Measurements from ENCODE around the gene RALB.

The RALB gene

GRCh38 chr2:120287183-120288015 lies 34.7 kb downstream of the RALB start:
- DNase-seq (ENCODE audit: low read depth in 1 of 2, low spot score in 1 of 2), result peak in 1 of 2 experiments; percentile 32
- in situ Hi-C loops (cut with HindIII; ENCODE audit: low pct_unique_long_range_greater_than_20kb, low sequenced_read_pairs), result no loop called here
- no peak for TF ChIP-seq JUND (IDR thresholded peaks at IDR 0.05; ENCODE audit: low read depth)

- TF ChIP-seq JUND (IDR thresholded peaks at IDR 0.05; ENCODE audit: low read depth), result no peak
- in situ Hi-C loops (cut with HindIII; ENCODE audit: low pct_unique_long_range_greater_than_20kb, low sequenced_read_pairs), result no loop called here
- DNase-seq (ENCODE audit: low read depth in 1 of 2, low spot score in 1 of 2), result no peak
Measured at GRCh38 chr2:120288016-120288373, 35.3 kb downstream of the RALB start.

DNA sequence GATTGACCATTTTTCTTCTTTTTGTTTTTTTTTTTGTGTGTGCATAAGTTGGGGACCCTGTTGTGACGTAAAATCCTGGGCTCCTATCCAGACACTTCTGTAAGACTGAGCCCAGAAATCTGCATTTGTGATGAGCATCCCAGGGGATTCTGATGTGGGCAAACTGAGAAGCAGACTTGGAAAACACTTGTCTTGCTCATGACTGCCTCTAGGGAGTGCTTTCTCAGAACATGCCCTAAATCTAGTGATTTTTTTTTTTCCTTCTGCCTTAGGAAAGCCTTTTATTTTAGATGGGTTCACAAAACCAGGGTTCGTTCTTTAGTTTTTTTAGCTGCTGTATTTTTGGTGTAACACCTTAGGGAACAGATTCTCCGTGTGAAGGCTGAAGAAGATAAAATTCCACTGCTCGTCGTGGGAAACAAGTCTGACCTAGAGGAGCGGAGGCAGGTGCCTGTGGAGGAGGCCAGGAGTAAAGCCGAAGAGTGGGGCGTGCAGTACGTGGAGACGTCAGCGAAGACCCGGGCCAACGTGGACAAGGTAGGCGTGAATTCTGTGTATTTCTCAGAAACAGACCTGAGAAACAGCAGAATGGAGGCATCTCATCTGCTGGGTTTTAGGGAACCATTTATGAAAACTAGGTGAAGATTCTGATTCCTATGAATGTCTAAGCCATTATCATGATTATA lies 36.7 kb downstream of the RALB start:
- no peak for TF ChIP-seq JUND (IDR thresholded peaks at IDR 0.05; ENCODE audit: low read depth)
- in situ Hi-C loops (cut with HindIII; ENCODE audit: low pct_unique_long_range_greater_than_20kb, low sequenced_read_pairs), result no loop called here
- no peak for DNase-seq (ENCODE audit: low read depth in 1 of 2, low spot score in 1 of 2)

GRCh38 chr2:120290737-120291136 lies 38.1 kb downstream of the RALB start:
- no peak for TF ChIP-seq JUND (IDR thresholded peaks at IDR 0.05; ENCODE audit: low read depth)
- in situ Hi-C loops (cut with HindIII; ENCODE audit: low pct_unique_long_range_greater_than_20kb, low sequenced_read_pairs), result no loop called here
- DNase-seq (ENCODE audit: low read depth in 1 of 2, low spot score in 1 of 2), result no peak

- TF ChIP-seq JUND (IDR thresholded peaks at IDR 0.05; ENCODE audit: low read depth), result peak; percentile 42; the same call in 1 of the 2 replicates
- in situ Hi-C loops (cut with HindIII; ENCODE audit: low pct_unique_long_range_greater_than_20kb, low sequenced_read_pairs), result no loop called here
Measured at GRCh38 chr2:120291401-120292311, 39.0 kb downstream of the RALB start.

DNA sequence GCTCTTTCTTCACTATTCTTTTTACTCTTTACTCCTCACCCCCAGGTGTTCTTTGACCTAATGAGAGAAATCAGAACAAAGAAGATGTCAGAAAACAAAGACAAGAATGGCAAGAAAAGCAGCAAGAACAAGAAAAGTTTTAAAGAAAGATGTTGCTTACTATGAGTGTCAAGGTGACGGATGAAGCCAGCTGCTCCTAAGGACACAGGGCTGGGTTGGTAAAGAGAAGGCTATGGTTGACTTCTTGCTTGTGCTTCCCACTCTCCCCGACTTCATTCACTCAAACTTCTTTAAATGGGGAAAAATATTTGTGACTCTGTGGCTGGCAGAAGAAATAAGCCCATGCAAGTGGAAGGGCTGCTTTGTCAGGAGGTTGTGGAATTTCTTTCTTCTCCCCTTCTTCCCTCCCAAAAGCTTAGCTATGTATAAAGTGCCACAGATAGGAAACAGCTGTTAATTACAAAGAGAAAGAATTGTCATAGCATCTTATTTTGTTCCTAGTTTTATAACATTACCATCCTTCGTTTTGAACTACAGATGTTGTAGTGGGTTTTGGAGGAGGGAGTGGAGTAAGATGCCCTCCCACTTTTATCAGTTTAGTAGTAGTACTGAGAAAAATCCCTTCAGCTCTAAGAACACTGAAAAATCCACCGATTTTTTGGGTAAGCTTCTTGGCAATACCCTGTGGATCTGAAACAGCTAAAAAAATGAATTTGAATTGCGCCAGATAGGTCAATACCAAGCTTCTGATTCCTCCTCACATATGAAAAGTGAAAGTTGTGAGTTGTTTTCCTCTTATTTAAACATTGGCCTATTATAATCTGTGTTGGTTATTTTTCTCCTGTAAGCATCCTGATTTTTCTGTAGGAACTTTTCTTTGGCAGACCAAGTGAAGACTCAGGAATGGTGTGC lies 40.7 kb downstream of the RALB start:
- in situ Hi-C loops (cut with HindIII; ENCODE audit: low pct_unique_long_range_greater_than_20kb, low sequenced_read_pairs), result no loop called here
- no peak for DNase-seq (ENCODE audit: low read depth in 1 of 2, low spot score in 1 of 2)
- no peak for TF ChIP-seq JUND (IDR thresholded peaks at IDR 0.05; ENCODE audit: low read depth)

More at GRCh38 chr2:120291401-120292311, 39.0 kb downstream of the RALB start:
- DNase-seq (ENCODE audit: low read depth in 1 of 2, low spot score in 1 of 2), result peak; percentile 8 to 91

- TF ChIP-seq JUND (IDR thresholded peaks at IDR 0.05; ENCODE audit: low read depth), result no peak
- in situ Hi-C loops (cut with HindIII; ENCODE audit: low pct_unique_long_range_greater_than_20kb, low sequenced_read_pairs), result no loop called here
- no peak for DNase-seq (ENCODE audit: low read depth in 1 of 2, low spot score in 1 of 2)
Measured at GRCh38 chr2:120294008-120294340, 41.3 kb downstream of the RALB start.

- no peak for TF ChIP-seq JUND (IDR thresholded peaks at IDR 0.05; ENCODE audit: low read depth)
- DNase-seq (ENCODE audit: low read depth in 1 of 2, low spot score in 1 of 2), result no peak
- in situ Hi-C loops (cut with HindIII; ENCODE audit: low pct_unique_long_range_greater_than_20kb, low sequenced_read_pairs), result no loop called here
Measured at GRCh38 chr2:120298173-120298835, 45.7 kb downstream of the RALB start.

- DNase-seq (ENCODE audit: low read depth in 1 of 2, low spot score in 1 of 2), result no peak
- TF ChIP-seq JUND (IDR thresholded peaks at IDR 0.05; ENCODE audit: low read depth), result no peak
- in situ Hi-C loops (cut with HindIII; ENCODE audit: low pct_unique_long_range_greater_than_20kb, low sequenced_read_pairs), result no loop called here
Measured at GRCh38 chr2:120299004-120299403, 46.4 kb downstream of the RALB start.

DNA sequence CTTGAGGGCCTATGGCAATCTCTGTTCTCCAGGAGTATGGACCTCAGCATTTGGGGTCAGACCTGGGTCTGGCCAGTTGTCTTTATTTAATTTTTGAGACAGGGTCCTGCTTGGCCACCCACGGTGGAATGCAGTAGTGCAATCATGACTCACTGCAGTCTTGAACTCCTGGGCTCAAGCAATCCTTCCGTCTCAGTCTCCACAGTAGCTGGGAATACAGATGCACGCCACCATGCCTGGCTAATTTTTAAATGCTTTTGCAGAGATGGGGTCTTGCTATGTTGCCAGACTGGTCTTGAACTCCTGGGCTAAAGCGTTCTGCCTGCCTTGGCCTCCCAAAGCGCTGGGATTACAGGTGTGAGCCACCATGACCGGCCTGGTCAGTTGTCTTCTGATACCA lies 46.9 kb downstream of the RALB start:
- in situ Hi-C loops (cut with HindIII; ENCODE audit: low pct_unique_long_range_greater_than_20kb, low sequenced_read_pairs), result no loop called here
- TF ChIP-seq JUND (IDR thresholded peaks at IDR 0.05; ENCODE audit: low read depth), result no peak

GRCh38 chr2:120300385-120300784 lies 47.7 kb downstream of the RALB start:
- no peak for DNase-seq (ENCODE audit: low read depth in 1 of 2, low spot score in 1 of 2)
- in situ Hi-C loops (cut with HindIII; ENCODE audit: low pct_unique_long_range_greater_than_20kb, low sequenced_read_pairs), result no loop called here
- no peak for TF ChIP-seq JUND (IDR thresholded peaks at IDR 0.05; ENCODE audit: low read depth)

More for the DNA sequence above, 46.9 kb downstream of the RALB start:
- DNase-seq (ENCODE audit: low read depth in 1 of 2, low spot score in 1 of 2), result no peak

Data from T47D (cell line).